CD4-positive, alpha-beta T cell treated with Interleukin-12 subunit alpha and Interleukin-12 subunit beta, for 1 hour (primary cell): ENCODE measurements around the gene NADK2.

Experiments used
- DNase-seq: peaks from one replicate; pipeline ENCODE4 v3.0.0-alpha.2; 2020

Gene NADK2

DNA sequence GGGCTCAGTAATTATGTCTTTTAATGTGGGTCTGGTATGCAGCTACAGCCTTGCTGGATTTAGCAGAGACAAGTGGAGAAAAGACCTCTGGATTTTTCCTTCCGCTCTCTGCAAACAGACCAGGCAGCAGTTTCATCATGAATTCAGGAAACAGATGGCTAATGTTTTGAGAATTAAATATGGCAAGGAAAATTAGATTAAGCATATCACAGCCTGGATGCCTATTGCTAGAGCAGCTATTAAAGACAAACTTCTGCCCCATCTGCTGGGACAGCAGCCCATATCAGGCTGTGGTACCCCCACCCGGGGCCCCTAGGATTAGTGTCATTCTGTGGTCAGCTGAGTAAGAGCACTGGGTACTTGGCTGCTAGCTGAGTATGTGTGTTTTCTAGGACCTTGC, 83.6 kb downstream of the NADK2 start:
- no peak for DNase-seq

DNA sequence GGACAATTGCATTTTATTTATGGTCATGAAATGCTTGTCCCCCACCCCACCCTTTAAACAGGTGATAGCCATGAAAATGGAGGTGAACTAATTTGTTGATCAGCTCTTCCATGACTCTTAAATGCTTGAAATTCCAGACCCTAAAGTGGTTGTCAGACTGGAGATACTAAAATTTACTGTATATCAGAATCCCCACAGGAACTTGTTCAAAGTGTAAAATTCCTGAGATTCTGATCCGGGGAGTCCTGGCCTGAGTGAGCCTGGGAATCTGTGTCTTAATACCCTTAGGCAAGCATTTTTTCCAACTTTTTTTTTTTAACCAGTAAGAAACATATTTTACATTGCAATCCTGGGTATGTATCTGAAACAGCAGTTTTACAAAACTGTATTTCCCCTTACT, 85.1 kb downstream of the NADK2 start:
- DNase-seq: no peak

DNA sequence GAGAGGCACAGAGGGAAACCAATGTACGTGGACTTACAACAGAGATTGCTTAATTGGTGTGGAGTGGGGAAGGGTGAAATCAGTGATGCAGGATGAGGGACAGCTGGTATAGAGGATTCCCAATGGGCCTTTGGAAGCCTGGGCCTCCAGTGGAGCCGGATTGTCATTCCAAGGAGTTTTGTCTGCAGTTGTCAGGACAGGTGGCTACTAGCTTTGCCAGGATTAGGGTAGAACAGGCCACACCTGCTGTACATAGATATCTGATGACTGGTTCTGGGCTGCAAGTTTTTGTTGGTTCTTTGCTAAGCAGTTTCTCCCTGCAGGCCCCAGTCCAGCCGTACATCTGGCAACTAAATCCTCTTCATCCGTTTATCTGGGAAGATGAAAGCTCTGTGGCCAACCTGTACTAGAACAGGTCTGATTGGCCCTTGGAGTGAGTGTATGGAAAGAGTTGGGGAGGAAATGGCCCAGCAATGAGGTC, 85.6 kb downstream of the NADK2 start:
- DNase-seq: no peak

DNA sequence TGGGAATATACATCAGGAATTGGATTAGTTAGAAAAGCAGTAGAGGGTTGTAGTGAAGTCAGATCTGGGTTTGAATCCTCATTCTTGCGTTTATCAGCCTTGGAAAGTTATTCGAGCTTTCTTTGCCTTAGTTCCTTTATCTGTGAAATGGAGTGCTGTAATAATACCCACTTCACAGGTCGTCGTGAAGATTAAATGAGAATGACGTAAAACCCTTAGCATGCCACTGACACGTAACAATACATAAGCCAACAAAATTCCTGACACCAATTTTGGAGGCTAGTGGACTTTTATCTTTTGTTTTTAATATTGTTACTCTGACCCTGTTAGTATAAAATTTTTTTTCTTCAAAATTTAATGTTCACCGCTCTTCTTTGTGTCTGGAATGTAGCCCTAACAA, 86.4 kb downstream of the NADK2 start:
- no peak for DNase-seq

DNA sequence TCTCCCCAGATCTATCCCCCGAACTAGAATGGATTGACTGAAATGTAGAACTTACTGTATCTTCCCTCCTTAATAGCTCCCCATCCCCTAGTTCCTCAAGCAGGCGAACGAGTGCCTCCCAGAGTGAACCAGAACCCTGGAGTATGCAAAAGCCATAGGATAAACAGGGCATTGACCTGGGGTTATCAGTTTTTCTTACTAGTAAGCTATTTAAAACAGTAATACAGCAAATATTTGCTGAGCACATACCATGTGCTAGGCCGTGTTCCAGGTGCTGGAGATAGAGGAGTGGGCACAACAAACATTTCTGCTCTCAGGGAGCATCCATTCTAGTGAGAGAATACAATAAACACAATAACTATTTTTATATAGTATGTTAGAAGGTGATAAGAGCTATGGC, 88.0 kb downstream of the NADK2 start:
- DNase-seq: no peak

DNA sequence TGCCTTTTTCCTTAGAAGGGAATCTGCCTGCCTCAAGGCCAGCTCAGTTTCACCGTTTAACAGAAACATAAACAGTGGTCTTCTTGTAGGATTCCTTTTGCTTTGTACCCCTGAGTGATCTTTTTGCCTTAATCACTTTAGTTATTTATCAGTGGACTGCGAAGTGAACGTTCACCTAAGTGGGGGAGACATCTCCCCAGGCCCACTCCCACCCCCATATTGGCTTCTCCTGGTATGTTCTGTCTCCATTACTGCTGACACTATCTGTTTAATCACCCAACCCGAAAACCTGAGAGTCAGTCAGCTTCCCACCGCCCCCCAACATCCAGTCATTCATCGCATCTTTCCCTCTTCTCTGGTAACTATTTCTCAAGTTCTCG, 88.4 kb downstream of the NADK2 start:
- DNase-seq: no peak

DNA sequence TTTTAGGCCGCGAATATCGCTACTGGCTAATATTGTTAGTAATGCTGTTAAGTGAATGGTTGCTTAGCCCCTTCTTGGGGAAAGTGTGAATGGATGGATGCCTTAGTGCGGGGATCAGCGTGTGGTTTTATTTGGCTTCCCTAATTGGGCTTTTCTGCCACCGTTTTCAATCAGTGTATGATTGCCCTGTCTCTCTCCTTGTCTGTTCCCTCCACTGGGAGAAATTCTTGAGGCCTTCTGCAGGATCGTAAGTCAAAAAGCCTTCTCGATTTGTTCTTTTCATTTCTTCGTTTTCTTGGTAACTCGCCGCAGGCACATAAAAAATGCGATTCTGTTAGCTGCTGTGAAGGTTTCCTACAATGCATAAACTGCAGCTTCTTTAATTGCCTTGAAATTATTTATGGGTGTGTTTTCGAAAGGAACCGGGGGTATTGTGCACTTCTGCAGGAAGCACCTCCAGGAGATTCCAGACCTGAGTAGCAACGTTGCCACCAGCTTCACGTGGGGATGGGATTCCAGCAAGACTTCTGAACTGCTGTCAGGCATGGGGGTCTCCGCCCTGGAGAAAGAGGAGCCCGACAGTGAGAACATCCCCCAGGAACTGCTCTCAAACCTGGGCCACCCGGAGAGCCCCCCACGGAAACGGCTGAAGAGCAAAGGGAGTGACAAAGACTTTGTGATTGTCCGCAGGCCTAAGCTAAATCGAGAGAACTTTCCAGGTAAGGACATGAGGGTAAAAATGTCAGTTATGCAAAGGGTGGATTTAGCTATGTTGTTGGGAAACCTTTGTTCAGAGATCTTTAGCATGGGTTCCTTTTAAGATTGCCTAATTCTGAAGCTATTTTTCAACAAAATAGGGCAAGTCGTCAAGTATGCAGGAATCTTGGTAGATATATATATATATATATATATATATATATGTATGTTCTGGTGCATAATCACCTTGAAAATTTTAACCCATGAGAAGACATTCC, 89.1 kb downstream of the NADK2 start:
- no peak for DNase-seq

DNA sequence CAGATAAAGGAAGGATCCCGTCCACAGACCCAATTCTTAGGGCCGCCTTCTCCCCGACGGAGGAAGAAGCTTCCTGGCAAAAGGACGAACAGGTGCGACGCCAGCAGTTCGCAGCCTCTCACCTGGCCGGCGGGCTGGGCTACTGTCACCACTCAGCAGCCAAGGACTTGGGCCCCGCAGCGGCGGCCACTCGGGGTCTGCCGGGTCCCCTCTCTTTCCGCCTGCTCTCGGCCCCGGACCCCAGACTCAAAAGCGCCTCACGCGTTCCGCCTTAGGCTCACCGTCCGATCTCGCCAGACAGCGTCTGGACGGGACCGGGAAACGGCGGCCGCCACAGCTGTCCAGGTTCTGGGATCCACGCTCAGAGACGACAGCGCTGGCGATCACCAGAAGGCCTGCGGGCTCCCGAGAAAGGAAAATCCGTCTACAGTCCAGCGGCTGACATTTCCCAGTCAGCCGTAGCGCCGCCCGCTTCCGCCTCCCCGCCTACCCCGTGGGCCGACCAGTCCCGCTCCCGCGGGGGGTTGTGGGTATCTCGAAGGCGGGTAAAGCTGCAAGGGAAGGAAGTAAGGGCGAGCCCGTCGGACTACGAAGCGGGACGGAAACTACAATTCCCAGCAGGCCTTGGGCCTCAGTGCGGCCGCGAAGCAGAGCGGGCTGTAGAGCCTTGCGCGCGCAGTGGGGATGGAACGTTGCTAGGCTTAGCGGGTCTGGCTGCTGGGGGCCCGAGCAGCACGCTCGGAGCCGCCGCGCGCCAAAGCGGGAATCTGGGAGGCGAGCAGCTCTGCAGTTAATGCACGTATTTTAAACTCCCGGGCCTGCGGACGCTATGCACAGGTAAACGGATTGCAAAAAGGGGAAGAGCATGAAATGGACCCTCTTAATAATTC, 90.0 kb downstream of the NADK2 start, which contains the start of the genes LMBRD2 and SKP2:
Gene LMBRD2 (minus strand): TSS at position 454 of the 890 bp plus-strand sequence. CDS start 8,538 bp downstream, outside the sequence.
Gene SKP2 (plus strand): TSS at position 678 of the 890 bp plus-strand sequence. CDS start 152 bp downstream, at position 830.
- peak; percentile 96 for DNase-seq

DNA sequence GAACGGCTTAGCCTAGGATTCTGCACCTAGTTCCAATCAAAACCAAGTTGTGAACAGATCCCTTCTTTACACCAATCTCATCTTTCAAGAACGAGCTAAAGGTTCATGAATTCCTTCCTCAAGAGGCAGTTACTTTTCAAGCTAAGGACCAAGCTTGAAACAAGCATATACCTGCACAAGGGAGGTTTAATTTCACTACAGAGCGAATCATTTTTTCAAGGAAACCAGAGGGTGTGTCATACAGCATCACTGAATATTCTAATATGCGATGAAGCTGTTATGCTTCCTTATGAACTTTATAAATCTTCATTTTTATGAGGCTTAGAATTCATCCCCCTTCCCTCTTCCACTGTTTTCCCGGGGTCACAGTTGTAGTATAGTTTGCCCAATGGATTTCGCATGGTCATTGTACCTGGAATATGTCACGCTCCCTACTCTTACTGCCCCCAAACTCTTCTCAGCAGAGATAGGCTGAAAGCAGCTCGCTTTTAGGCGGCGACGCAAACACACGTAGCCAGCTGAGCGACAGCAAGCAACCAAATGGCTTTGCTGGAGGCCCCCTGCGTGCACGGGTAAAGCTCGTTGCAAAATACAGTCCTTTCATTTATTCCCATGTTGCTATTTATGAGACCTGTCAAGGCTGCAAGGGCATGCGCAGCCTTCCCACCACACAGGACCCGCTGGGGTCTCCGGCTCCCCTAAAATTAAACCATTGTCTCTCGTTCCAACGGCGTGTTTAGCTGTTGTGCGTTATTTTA, 90.9 kb downstream of the NADK2 start:
- peak; percentile 23 for DNase-seq

DNA sequence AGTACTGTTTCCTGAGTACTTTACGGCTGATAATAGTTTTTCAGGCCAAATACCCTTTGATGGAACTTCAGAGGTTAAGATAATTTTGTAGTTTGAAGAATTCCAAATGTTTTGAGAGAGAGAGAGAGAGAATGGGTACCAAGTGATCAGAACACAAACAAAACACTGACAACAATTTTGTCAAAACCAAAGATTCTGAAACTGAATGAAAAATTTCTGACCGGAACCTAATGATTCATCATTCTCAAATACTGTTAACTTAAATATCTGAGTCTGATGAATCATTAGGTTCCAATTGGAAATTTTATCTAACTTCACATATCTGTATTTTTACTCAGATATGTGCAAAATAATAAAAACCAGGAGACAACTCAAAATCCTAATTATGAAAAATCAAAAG, 94.0 kb downstream of the NADK2 start:
- no peak for DNase-seq

DNA sequence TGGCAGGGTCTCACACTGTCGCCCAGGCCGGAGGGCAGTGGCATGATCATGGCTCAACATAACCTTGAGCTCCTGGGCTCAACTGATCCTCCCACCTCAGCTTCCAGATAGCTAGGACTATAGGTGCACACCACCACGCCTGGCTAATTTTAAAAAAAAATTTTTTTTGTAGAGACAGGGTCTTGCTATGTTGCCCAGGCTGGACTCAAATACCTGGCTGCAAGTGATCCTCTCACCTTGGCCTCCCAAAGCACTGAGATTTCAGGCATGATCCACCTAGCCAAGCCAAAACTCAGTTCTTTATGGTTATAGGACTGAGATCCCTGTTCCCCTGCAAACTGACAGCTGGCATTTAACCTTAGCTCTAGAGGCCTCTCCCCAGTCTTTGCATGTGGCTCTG, 95.3 kb downstream of the NADK2 start:
- DNase-seq: no peak

DNA sequence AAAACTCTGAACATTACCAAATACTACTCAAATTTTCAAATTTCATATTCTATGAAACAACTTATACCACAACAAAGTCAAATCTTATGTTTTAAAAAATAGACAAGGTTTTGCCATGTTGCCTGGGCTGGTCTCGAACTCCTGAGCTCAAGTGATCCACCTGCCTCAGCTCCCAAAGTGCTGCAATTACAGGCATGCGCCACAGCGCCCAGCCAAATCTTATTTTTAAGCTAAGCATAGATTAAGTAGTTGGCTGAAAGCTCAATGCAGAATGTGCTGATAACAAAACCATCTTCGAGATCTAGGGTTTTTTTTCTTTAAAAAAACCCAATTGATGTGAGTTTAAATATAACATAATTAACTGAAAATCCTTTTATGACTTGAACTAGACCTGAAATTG, 96.4 kb downstream of the NADK2 start:
- no peak for DNase-seq
